Keratinocyte (primary cell): ENCODE results near the gene DCK. TPM values are rescaled to one million over a fixed set of nuclear protein-coding genes. Genes with fewer than 3 reads are reported as not detected.

Experiments
- DNase-seq: peaks from one replicate; pipeline ENCODE4 v3.0.0-alpha.2; 2011; ENCODE audit warnings: low read depth, missing footprints, low spot score
- FAIRE-seq: peaks from 2 replicates; lab custom pipeline; 2011; peaks lifted over from hg19 to GRCh38; lab: Jason Lieb, UNC
- H2AFZ ChIP-seq: 2 replicates; pipeline ENCODE4 v1.6.0; 2012; ENCODE audit warnings: low read length, control low read depth, inconsistent platforms; ENCODE audit not compliant: control insufficient read depth
- H3K27ac ChIP-seq: 2 replicates; pipeline ENCODE4 v1.5.1; 2011; ENCODE audit warnings: low read length; ENCODE audit not compliant: control insufficient read depth, insufficient read depth
- H3K27me3 ChIP-seq: 3 replicates; pipeline ENCODE4 v1.6.0; 2011; ENCODE audit warnings: low read length; ENCODE audit not compliant: control insufficient read depth, insufficient read depth; ENCODE audit errors: extremely low read depth
- H3K36me3 ChIP-seq, 2 experiments: 2 replicates in 1 of 2; 3 replicates in 1 of 2; pipeline ENCODE4 v1.5.1; 2011; ENCODE audit warnings: low read length in 2 of 2, mild to moderate bottlenecking in 1 of 2; ENCODE audit not compliant: control insufficient read depth in 2 of 2, insufficient read depth in 2 of 2; ENCODE audit errors: extremely low read depth in 1 of 2
- H3K4me1 ChIP-seq: 3 replicates; pipeline ENCODE4 v1.5.1; 2011; ENCODE audit warnings: low read length; ENCODE audit not compliant: control insufficient read depth, insufficient read depth; ENCODE audit errors: extremely low read depth
- H3K4me2 ChIP-seq: 3 replicates; pipeline ENCODE4 v1.6.0; 2011; ENCODE audit warnings: low read depth, low read length; ENCODE audit not compliant: control insufficient read depth, insufficient read depth; ENCODE audit errors: extremely low read depth
- H3K4me3 ChIP-seq, 3 experiments: fragments of 200-600 bp in 1 of 3; sonication (generic) in 1 of 3; 2 replicates in 2 of 3; 3 replicates in 1 of 3; pipeline ENCODE4 v1.5.1; 2011 to 2016; ENCODE audit warnings: low read length in 3 of 3, mild to moderate bottlenecking in 3 of 3, control low read depth in 2 of 3, inconsistent platforms in 1 of 3, low read depth in 1 of 3, mixed read lengths in 1 of 3, mixed run types in 1 of 3, moderate library complexity in 1 of 3; ENCODE audit not compliant: control insufficient read depth in 2 of 3, insufficient read depth in 2 of 3; ENCODE audit errors: extremely low read depth in 1 of 3
- H3K79me2 ChIP-seq: 2 replicates; pipeline ENCODE4 v1.6.0; 2012; ENCODE audit warnings: low read length; ENCODE audit not compliant: control insufficient read depth, insufficient read depth
- H3K9ac ChIP-seq: 3 replicates; pipeline ENCODE4 v1.6.0; 2011; ENCODE audit warnings: low read length; ENCODE audit not compliant: control insufficient read depth, insufficient read depth; ENCODE audit errors: extremely low read depth
- H3K9me1 ChIP-seq: 3 replicates; pipeline ENCODE4 v1.6.0; 2011; ENCODE audit warnings: low read length; ENCODE audit not compliant: control insufficient read depth, insufficient read depth; ENCODE audit errors: extremely low read depth
- H3K9me3 ChIP-seq: 2 replicates; pipeline ENCODE4 v1.5.1; 2012; ENCODE audit warnings: low read depth, low read length; ENCODE audit not compliant: control insufficient read depth
- H4K20me1 ChIP-seq: 3 replicates; pipeline ENCODE4 v1.6.0; 2011; ENCODE audit warnings: low read length; ENCODE audit not compliant: control insufficient read depth, insufficient read depth; ENCODE audit errors: extremely low read depth
- CTCF ChIP-seq, 3 experiments: IDR thresholded peaks in 1 of 3; conservative IDR thresholded peaks in 1 of 3; optimal IDR thresholded peaks in 1 of 3; 2 replicates in 2 of 3; 3 replicates in 1 of 3; pipeline versions ENCODE3 to v1.5.1; 2011; ENCODE audit warnings: low read length in 3 of 3, mild to moderate bottlenecking in 3 of 3, moderate library complexity in 2 of 3, control low read depth in 1 of 3, inconsistent platforms in 1 of 3; ENCODE audit not compliant: insufficient read depth in 2 of 3; ENCODE audit errors: extremely low read depth in 1 of 3
- EZH2 ChIP-seq: IDR thresholded peaks from one replicate; pipeline ENCODE4 v1.6.1; 2012; ENCODE audit warnings: inconsistent platforms, mild to moderate bottlenecking, low read length, moderate library complexity
- dilution Hi-C: fragments of 300-500 bp; cut with MboI; formaldehyde crosslinking; loops from one replicate; pipeline ENCODE4 v1.7.0; 2020; ENCODE audit warnings: low sequenced_read_pairs; ENCODE audit not compliant: extremely low pct_ligation_motif_present
- polyA plus RNA-seq, 5 experiments: library from polyadenylated mRNA; depleted of rRNA in 3 of 5; stranded (reverse) in 3 of 5; stranded (forward) in 1 of 5; unstranded in 1 of 5; fragments of >200 nt; gene quantifications; 1 replicate in 1 of 5; 2 replicates in 3 of 5; 3 replicates in 1 of 5; pipeline versions ENCODE4 v1.2.1 to v1.2.3, GENCODE V29; 2011 to 2012; ENCODE audit warnings: missing spikeins in 2 of 5, low read depth in 1 of 5, low replicate concordance in 1 of 5

The DCK gene
- polyA plus RNA-seq, 1 donor (not counting 4 experiments of a cell fraction or from before 2014, with no cell fraction given), result 11.3 TPM

- TF ChIP-seq CTCF (optimal IDR thresholded peaks at IDR 0.05 in 1 of 3, IDR thresholded peaks at IDR 0.05 in 1 of 3, conservative IDR thresholded peaks at IDR 0.05 in 1 of 3; ENCODE audit: extremely low read depth in 1 of 3, insufficient read depth in 2 of 3, low read length in 3 of 3), result no peak
- no peak for TF ChIP-seq EZH2
- FAIRE-seq, result no peak
- dilution Hi-C loops, result no loop called here
These were observed 73.6 kb downstream of the DCK start for GRCh38 chr4:71066737-71067716.

GRCh38 chr4:71069063-71069462 lies 75.6 kb downstream of the DCK start:
- Histone ChIP-seq H3K27me3 (no peaks in the 10 kb centered on the region), H3K36me3 (no peaks in the 10 kb centered on the region), H2AFZ (no peak overlapping the region), H3K27ac (no peak overlapping the region), H3K9me1 (no peaks in the 10 kb centered on the region), H3K9me3 (no peaks in the 10 kb centered on the region), H3K4me2 (no peak overlapping the region), H3K4me3 (no peak overlapping the region), H4K20me1 (no peaks in the 10 kb centered on the region), H3K9ac (no peak overlapping the region), H3K79me2 (no peaks in the 10 kb centered on the region), H3K4me1 (no peaks in the 10 kb centered on the region)
- TF ChIP-seq CTCF (optimal IDR thresholded peaks at IDR 0.05 in 1 of 3, IDR thresholded peaks at IDR 0.05 in 1 of 3, conservative IDR thresholded peaks at IDR 0.05 in 1 of 3; ENCODE audit: extremely low read depth in 1 of 3, insufficient read depth in 2 of 3, low read length in 3 of 3) (no peak), EZH2 (no peak)
- FAIRE-seq, result no peak
- no peak for DNase-seq
- dilution Hi-C loops, result no loop called here

More at GRCh38 chr4:71066737-71067716, 73.6 kb downstream of the DCK start:
- Histone ChIP-seq H3K9me1 (no peaks in the 10 kb centered on the region), H3K9ac (no peak overlapping the region), H3K9me3 (no peaks in the 10 kb centered on the region), H3K27ac (no peak overlapping the region), H2AFZ (no peak overlapping the region), H3K27me3 (no peaks in the 10 kb centered on the region), H3K79me2 (no peaks in the 10 kb centered on the region), H3K4me1 (no peaks in the 10 kb centered on the region), H3K36me3 (no peaks in the 10 kb centered on the region), H3K4me3 (no peak overlapping the region), H4K20me1 (no peaks in the 10 kb centered on the region), H3K4me2 (no peak overlapping the region)
- no peak for DNase-seq
